IMR-90 (cell line): Measurements from ENCODE around the gene TBCD. TPM values are rescaled to one million over a fixed set of nuclear protein-coding genes. Genes with fewer than 3 reads are reported as not detected.
"Not testable (repeated sequence)": the region's sequence is repeated elsewhere in the genome, so short reads cannot be mapped to it uniquely, and the experiment has no call there.

Source experiments
- ATAC-seq: fragments of 200-7000 bp; cut with Tn5 transposase; 2 replicates; pipeline ENCODE4 v1.9.1; 2020; ENCODE audit warnings: low read depth, mild to moderate bottlenecking, moderate library complexity
- BruUV-seq: library from RNA; stranded (reverse); fragments of 400-500 nt; replicated peaks from 2 replicates; lab custom pipeline; 2021; lab: Mats Ljungman, UMichigan
- CTCF ChIA-PET: fragments of 300-600 bp; formaldehyde crosslinking; extraction: SDS; loops from one replicate; lab custom pipeline; 2021; ENCODE audit warnings: antibody characterized with exemption; lab: Yijun Ruan, JAX
- POLR2A ChIA-PET: fragments of 300-600 bp; sonication (Branson Sonifier 250); formaldehyde crosslinking; loops from one replicate; lab custom pipeline; 2022; ENCODE audit warnings: antibody characterized with exemption; ENCODE audit not compliant: unreplicated experiment; lab: Charles Lee
- DNase-seq: peaks from one replicate; pipeline ENCODE4 v3.0.0; 2013
- H2AFZ ChIP-seq: replicated peaks from 2 replicates; pipeline ENCODE3; 2013; ENCODE audit warnings: low read length, mild to moderate bottlenecking; ENCODE audit not compliant: poor library complexity
- H2AK5ac ChIP-seq: 2 replicates; pipeline ENCODE4 v1.6.1; 2013; ENCODE audit warnings: low read depth, low read length, inconsistent platforms
- H2AK9ac ChIP-seq: replicated peaks from 2 replicates; pipeline ENCODE3; 2013; ENCODE audit warnings: mild to moderate bottlenecking, low read depth, low read length, moderate library complexity; ENCODE audit not compliant: poor library complexity
- H2BK120ac ChIP-seq: 2 replicates; pipeline ENCODE4 v1.6.1; 2013; ENCODE audit warnings: low read depth, low read length, inconsistent platforms
- H2BK15ac ChIP-seq: 3 replicates; pipeline ENCODE4 v1.6.1; 2013; ENCODE audit warnings: low read depth, low read length, inconsistent platforms
- H2BK20ac ChIP-seq: 2 replicates; pipeline ENCODE4 v1.6.1; 2013; ENCODE audit warnings: low read depth, mild to moderate bottlenecking, inconsistent platforms, low read length, moderate library complexity
- H2BK5ac ChIP-seq: 2 replicates; pipeline ENCODE4 v1.6.1; 2013; ENCODE audit warnings: mild to moderate bottlenecking, low read depth, low read length, inconsistent platforms; ENCODE audit not compliant: poor library complexity, severe bottlenecking
- H3K14ac ChIP-seq: replicated peaks from 2 replicates; pipeline ENCODE4 v1.6.1; 2013; ENCODE audit warnings: low read depth, low read length, inconsistent platforms
- H3K18ac ChIP-seq: 2 replicates; pipeline ENCODE4 v1.6.1; 2013; ENCODE audit warnings: low read depth, low read length, control low read depth
- H3K23ac ChIP-seq: 2 replicates; pipeline ENCODE4 v1.6.1; 2013; ENCODE audit warnings: low read depth, low read length, inconsistent platforms
- H3K27ac ChIP-seq: 2 replicates; pipeline ENCODE4 v1.5.1; 2013; ENCODE audit warnings: mild to moderate bottlenecking, control low read depth, low read length; ENCODE audit not compliant: insufficient read depth
- H3K27me3 ChIP-seq: 2 replicates; pipeline ENCODE4 v1.6.1; 2013; ENCODE audit warnings: low read length; ENCODE audit not compliant: control insufficient read depth, insufficient read depth
- H3K36me3 ChIP-seq: 2 replicates; pipeline ENCODE4 v1.6.1; 2013; ENCODE audit warnings: low read length, mixed read lengths; ENCODE audit not compliant: control insufficient read depth, insufficient read depth
- H3K4ac ChIP-seq: 2 replicates; pipeline ENCODE4 v1.6.1; 2013; ENCODE audit warnings: low read depth, low read length, inconsistent platforms
- H3K4me1 ChIP-seq: 2 replicates; pipeline ENCODE4 v1.6.1; 2013; ENCODE audit warnings: low read length, mixed read lengths; ENCODE audit not compliant: control insufficient read depth, insufficient read depth
- H3K4me2 ChIP-seq: 2 replicates; pipeline ENCODE4 v1.6.1; 2013; ENCODE audit warnings: low read depth, mild to moderate bottlenecking, control low read depth, low read length, moderate library complexity
- H3K4me3 ChIP-seq: 2 replicates; pipeline ENCODE4 v1.5.1; 2013; ENCODE audit warnings: low read depth, mild to moderate bottlenecking, control low read depth, low read length, moderate library complexity; ENCODE audit not compliant: insufficient read depth
- H3K56ac ChIP-seq: 2 replicates; pipeline ENCODE4 v1.6.1; 2013; ENCODE audit warnings: low read length, inconsistent platforms; ENCODE audit not compliant: insufficient read depth; ENCODE audit errors: extremely low read depth
- H3K79me1 ChIP-seq, 2 experiments: 2 replicates each; pipeline ENCODE4 v1.6.1; 2013; ENCODE audit warnings: low read length in 2 of 2, inconsistent platforms in 1 of 2, low read depth in 1 of 2
- H3K9ac ChIP-seq: 2 replicates; pipeline ENCODE4 v1.6.1; 2013; ENCODE audit warnings: low read depth, low read length, control low read depth
- H3K9me1 ChIP-seq: 2 replicates; pipeline ENCODE4 v1.6.1; 2013; ENCODE audit warnings: low read length, inconsistent platforms; ENCODE audit not compliant: insufficient read depth
- H3K9me3 ChIP-seq: 2 replicates; pipeline ENCODE4 v1.6.1; 2013; ENCODE audit warnings: low read length; ENCODE audit not compliant: control insufficient read depth, insufficient read depth
- H4K20me1 ChIP-seq: 2 replicates; pipeline ENCODE4 v1.6.1; 2013; ENCODE audit warnings: low read length, inconsistent platforms; ENCODE audit not compliant: insufficient read depth
- H4K5ac ChIP-seq: 2 replicates; pipeline ENCODE4 v1.6.1; 2013; ENCODE audit warnings: mild to moderate bottlenecking, low read depth, low read length, control low read depth
- H4K8ac ChIP-seq, 2 experiments: 2 replicates each; pipeline ENCODE4 v1.6.1; 2013; ENCODE audit warnings: low read depth in 2 of 2, low read length in 2 of 2, control low read depth in 1 of 2, inconsistent platforms in 1 of 2
- H4K91ac ChIP-seq: 2 replicates; pipeline ENCODE4 v1.6.1; 2013; ENCODE audit warnings: low read depth, low read length, inconsistent platforms; ENCODE audit not compliant: insufficient read depth
- BHLHE40 ChIP-seq: fragments of 150-350 bp; IDR thresholded peaks from 2 replicates; pipeline ENCODE4 v1.6.1; 2016; ENCODE audit warnings: mild to moderate bottlenecking, low read depth, low read length
- CEBPB ChIP-seq: IDR thresholded peaks from 2 replicates; pipeline ENCODE4 v1.6.1; 2012; ENCODE audit warnings: low read depth, low read length, improper control_type of control experiment
- FOS ChIP-seq: fragments of 150-350 bp; IDR thresholded peaks from 2 replicates; pipeline ENCODE4 v1.6.1; 2016; ENCODE audit warnings: low read depth, low read length
- POLR2A ChIP-seq: IDR thresholded peaks from 2 replicates; pipeline ENCODE4 v1.6.1; 2012; ENCODE audit warnings: mild to moderate bottlenecking, low read depth, low read length
- RCOR1 ChIP-seq: IDR thresholded peaks from 2 replicates; pipeline ENCODE4 v1.6.1; 2012; ENCODE audit warnings: mild to moderate bottlenecking, low read length, improper control_type of control experiment; ENCODE audit not compliant: insufficient replicate concordance
- WGBS, 2 experiments: methylation state at CpG; one replicate each; pipeline versions ENCODE4 v1.1.5 to v1.1.7; 2013; ENCODE audit warnings: missing lambda C conversion rate in 2 of 2; ENCODE audit not compliant: insufficient read length in 1 of 2; ENCODE audit errors: extremely low coverage in 2 of 2; 5-methylcytosine and 5-hydroxymethylcytosine counted together
- dilution Hi-C: fragments of 300-500 bp; cut with HindIII; formaldehyde crosslinking; loops from one replicate; pipeline ENCODE4 v1.14.3; 2018; ENCODE audit warnings: low sequenced_read_pairs; ENCODE audit not compliant: unreplicated experiment
- in situ Hi-C: fragments of 300-500 bp; cut with MboI; formaldehyde crosslinking; loops from 3 replicates; pipeline ENCODE4 v1.14.3; 2019; ENCODE audit warnings: low sequenced_read_pairs, inconsistent platforms, mixed read lengths
- intact Hi-C: fragments of 100-400 bp; cut with micrococcal nuclease; formaldehyde crosslinking; loops from 2 replicates; pipeline ENCODE4 v1.10.0; 2022
- polyA plus RNA-seq, 3 experiments: library from polyadenylated mRNA; depleted of rRNA; stranded (reverse); fragments of >200 nt; gene quantifications; 2 replicates each; pipeline ENCODE4 v1.2.3, GENCODE V29; 2012; ENCODE audit warnings: low replicate concordance in 1 of 3
- total RNA-seq: library from RNA; depleted of rRNA; stranded (reverse); fragments of >200 nt; gene quantifications from 2 replicates; pipeline ENCODE4 v1.2.3, GENCODE V29; 2012
- TF ChIP-seq, protein P1 (sequence below): conservative IDR thresholded peaks from 2 replicates; pipeline ENCODE4 v1.5.1; 2012; ENCODE audit warnings: mild to moderate bottlenecking, low read depth, low read length, improper control_type of control experiment

TBCD gene
- total and polyA plus RNA-seq, 2 of the 4 experiments (the other 2 are of a cell fraction), result 21.9 to 54.5 TPM

DNA sequence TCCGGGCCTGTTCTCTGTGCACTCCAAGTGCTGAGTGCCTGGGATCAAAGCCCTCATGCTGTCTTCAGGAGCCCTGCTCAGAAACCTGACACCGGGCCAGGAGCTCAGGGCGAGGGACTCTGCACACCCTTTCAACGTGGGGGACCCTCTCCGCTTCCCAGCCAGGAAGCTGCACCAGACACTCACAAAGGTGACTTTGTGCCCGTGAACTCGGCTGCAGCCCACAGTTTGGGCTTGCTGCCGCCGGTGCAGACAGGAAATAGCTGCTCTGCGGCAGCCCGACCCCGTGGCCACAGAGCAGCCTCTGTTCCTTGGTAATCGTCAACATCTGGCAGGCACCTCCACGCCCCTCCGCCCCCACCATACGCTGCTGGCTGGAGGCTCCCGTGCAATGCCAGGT, 234.1 kb downstream of the TBCD start:
- Histone ChIP-seq H2BK5ac (no peak overlapping the region), H4K5ac (no peak overlapping the region), H2BK20ac (no peak overlapping the region), H2AFZ (peak overlapping the region; percentile 76), H2AK9ac (peak overlapping the region; percentile 48), H3K56ac (no peak overlapping the region), H4K91ac (no peak overlapping the region), H3K23ac (no peak overlapping the region; the same call in 1 of the 2 replicates), H3K4me2 (no peak overlapping the region), H3K27ac (no peak overlapping the region), H2BK15ac (no peak overlapping the region), H4K8ac (peak overlapping the region in 1 of 2 experiments; percentile 34; a peak in 1 of 4 replicates), H3K14ac (no peak overlapping the region; the same call in 1 of the 2 replicates), H3K4me3 (no peak overlapping the region), H2AK5ac (no peak overlapping the region), H3K36me3 (no peaks in the 10 kb centered on the region), H3K9me3 (no peaks in the 10 kb centered on the region), H3K18ac (no peak overlapping the region), H3K4me1 (peaks cover 5% of the 10 kb centered on the region; the same call in 1 of the 2 replicates), H3K27me3 (no peaks in the 10 kb centered on the region), H3K79me1 (peaks cover 0 to 3% of the 10 kb centered on the region in 2 experiments; a peak in 1 of 4 replicates), H3K9ac (no peak overlapping the region), H4K20me1 (no peaks in the 10 kb centered on the region), H3K4ac (no peak overlapping the region), H3K9me1 (no peaks in the 10 kb centered on the region), H2BK120ac (no peak overlapping the region)
- intact Hi-C loops, result no loop called here
- dilution Hi-C loops, result no loop called here
- DNase-seq (peak; percentile 46), ATAC-seq (peak; percentile 75)
- TF ChIP-seq, protein P1, sequence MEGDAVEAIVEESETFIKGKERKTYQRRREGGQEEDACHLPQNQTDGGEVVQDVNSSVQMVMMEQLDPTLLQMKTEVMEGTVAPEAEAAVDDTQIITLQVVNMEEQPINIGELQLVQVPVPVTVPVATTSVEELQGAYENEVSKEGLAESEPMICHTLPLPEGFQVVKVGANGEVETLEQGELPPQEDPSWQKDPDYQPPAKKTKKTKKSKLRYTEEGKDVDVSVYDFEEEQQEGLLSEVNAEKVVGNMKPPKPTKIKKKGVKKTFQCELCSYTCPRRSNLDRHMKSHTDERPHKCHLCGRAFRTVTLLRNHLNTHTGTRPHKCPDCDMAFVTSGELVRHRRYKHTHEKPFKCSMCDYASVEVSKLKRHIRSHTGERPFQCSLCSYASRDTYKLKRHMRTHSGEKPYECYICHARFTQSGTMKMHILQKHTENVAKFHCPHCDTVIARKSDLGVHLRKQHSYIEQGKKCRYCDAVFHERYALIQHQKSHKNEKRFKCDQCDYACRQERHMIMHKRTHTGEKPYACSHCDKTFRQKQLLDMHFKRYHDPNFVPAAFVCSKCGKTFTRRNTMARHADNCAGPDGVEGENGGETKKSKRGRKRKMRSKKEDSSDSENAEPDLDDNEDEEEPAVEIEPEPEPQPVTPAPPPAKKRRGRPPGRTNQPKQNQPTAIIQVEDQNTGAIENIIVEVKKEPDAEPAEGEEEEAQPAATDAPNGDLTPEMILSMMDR, result no peak
- TF ChIP-seq RCOR1, result no peak
- no peak for TF ChIP-seq FOS
- TF ChIP-seq CEBPB, result no peak
- no peak for TF ChIP-seq BHLHE40
- TF ChIP-seq POLR2A, result no peak
- CTCF ChIA-PET, result no interaction called here
- in situ Hi-C loops, result no loop called here
- WGBS, 2 experiments, result 7% methylated on average over 3 of the region's 17 CpGs; no CpG with 5 or more reads in 1 of the 2 experiments
- POLR2A ChIA-PET, result no interaction called here
- BruUV-seq, result no TSS peak

DNA sequence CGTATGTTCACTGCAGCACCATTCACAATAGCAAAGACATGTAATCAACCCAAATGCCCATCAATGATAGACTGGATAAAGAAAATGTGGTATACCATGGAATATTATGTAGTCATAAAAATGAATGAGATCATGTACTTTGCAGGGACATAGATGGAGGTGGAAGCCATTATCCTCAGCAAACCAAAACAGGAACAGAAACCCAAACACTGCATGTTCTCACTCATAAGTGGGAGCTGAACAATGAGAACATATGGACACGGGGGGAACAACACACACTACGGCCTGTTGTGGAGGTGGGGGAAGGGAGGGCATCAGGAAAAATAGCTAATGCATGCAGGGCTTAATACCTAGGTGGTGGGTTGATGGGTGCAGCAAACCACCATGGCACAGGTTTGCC, 237.2 kb downstream of the TBCD start:
- H4K91ac ChIP-seq, H2BK5ac ChIP-seq, H3K23ac ChIP-seq, DNase-seq, H3K9ac ChIP-seq, H4K5ac ChIP-seq, H4K20me1 ChIP-seq, H3K4me1 ChIP-seq, H3K27ac ChIP-seq, BruUV-seq, dilution Hi-C loops, H3K4me2 ChIP-seq, in situ Hi-C loops, H2AFZ ChIP-seq, H3K27me3 ChIP-seq, H2AK5ac ChIP-seq, H4K8ac ChIP-seq, H3K4me3 ChIP-seq, H2AK9ac ChIP-seq, H3K56ac ChIP-seq, H3K9me1 ChIP-seq, H3K9me3 ChIP-seq, H3K79me1 ChIP-seq, H2BK15ac ChIP-seq, H2BK20ac ChIP-seq, H3K36me3 ChIP-seq, ATAC-seq, POLR2A ChIA-PET, H3K14ac ChIP-seq, intact Hi-C loops, H3K18ac ChIP-seq, H2BK120ac ChIP-seq, H3K4ac ChIP-seq: not testable (repeated sequence)
- CTCF ChIA-PET, result interaction anchor here (0.6 kb wide), 1 partner anchor 25 kb away, joined by 3 read pairs; no protein-coding TSS in a partner anchor
- whole genome bisulfite sequencing, 2 experiments, result no CpG with 5 or more reads among the region's 3 CpGs
